GM18498 (cell line): ENCODE measurements around the gene NUP37.

Source experiments
- ATAC-seq: cut with Tn5 transposase; IDR thresholded peaks from one replicate; pipeline ENCODE4 v1.9.1; 2021; ENCODE audit warnings: mild to moderate bottlenecking, moderate library complexity; ENCODE audit not compliant: unreplicated experiment

NUP37 gene

DNA sequence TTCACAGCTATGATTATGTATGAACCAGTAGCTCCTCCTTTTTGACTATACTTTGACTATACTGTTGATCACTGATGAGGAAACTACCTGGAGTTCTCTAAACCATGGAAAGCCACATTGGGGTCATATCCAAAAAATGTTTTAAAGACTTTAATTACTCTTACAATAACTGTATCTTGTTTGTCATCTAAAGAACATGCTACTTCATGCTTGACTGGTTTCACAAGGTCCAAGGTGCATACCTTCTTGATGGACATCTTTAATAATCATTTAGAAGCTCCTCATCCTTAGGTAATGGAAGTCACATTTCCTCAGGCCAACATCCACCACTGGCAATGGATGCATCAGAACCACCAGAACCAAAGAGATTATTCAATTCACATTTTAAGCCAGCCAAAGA is 88.1 kb downstream of the NUP37 start:
- ATAC-seq, result no peak

DNA sequence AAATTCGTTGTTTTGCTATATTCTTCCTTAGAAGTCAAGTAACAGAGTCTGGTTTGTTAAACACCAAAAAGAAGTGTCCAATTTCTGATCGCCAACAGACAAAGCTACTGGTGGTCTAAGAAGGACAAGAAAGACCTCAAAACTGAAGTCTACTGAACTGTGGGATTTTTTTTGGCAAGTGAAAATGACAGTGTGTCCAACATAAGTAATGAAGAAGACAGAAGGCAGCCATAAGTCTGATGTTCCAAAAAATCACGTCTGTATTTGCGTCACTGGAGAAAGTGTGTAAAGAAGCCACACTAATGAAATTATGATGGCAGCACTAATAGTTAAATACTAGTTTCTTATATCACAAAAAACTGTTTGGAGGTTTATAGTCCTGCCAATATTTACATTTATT is 90.8 kb downstream of the NUP37 start:
- ATAC-seq, result no peak

DNA sequence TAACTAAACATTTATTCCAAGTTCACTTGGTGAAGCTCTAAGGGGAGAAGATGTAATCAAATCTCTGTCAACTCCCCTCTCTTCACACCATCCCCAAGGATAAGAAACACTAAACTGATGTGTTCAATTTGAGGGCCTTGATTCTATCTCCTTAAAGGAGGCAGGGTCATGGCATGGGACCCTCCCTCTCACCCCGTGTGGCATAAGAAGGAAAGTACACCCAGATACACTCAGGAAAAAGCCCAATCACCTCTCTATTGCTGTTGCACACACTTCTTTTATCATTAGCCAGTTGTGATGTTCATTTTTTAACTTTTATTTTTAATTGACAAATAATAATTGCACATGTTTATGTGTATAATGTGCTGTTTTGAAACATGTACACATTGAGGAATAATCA is 93.2 kb downstream of the NUP37 start:
- ATAC-seq, result no peak

DNA sequence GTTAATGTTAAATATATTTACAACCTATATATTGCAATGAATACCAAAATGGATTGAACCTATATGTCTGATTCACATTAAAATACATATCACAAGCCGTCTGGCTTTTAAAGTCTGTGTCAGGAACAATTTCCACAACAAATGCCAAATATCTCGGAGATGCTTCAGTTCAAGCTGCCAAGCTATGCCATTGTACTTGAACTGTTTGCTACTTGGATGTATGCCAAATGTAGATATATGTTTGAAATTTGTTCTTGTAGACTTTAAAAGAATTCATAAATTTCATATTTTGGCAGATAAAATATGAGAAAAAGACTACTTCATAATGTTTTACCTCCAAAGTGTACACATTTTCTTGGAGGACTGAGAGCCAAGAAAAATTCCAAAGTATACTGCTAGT is 95.1 kb downstream of the NUP37 start:
- ATAC-seq, result no peak

DNA sequence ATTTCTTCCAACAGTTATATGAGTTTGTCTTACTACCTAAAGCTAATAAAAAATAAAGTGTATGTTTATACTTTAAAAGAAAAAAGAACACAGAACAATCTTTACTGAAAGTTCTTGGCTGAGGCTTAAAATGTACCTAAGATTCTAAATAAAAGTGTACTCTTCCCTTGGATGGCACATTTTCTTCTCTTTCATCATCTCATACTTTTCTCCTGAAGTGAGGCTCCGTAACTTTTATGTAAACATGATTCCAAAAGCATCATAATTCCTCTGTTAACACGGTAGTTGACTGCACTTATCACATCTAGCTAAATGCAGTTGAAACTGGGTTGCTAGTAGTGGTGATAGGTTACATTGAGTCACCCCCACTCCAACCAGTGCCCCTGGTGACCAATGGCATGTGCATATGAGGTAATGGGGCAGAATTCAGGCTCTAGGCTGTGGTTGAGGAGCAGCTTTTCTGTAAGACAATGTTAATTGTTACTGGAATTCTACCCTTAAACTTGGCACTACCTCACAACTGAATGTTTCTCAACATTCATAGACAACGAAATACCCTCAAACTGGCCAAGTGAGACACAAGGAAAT is 96.5 kb downstream of the NUP37 start:
- no peak for ATAC-seq
